ENCODE measurements around the gene RAB6B.

- TF ChIP-seq MAX (CRISPR knock-in tag; IDR thresholded peaks at IDR 0.05) (0 out of 2 replicates have a peak, but pooled peaks have one; percentile 21), CTCF (IDR thresholded peaks at IDR 0.05) (no peak), NR1H2 (CRISPR knock-in tag; IDR thresholded peaks at IDR 0.05) (no peak), HMGXB4 (CRISPR knock-in tag; IDR thresholded peaks at IDR 0.05) (no peak), CREM (CRISPR knock-in tag; IDR thresholded peaks at IDR 0.05) (no peak)
Measured at GRCh38 chr3:133820889-133821675, 74.6 kb downstream of the RAB6B start.
